VCaP (cell line): ENCODE data around the gene CIC.

Experiments used
- H3K27ac ChIP-seq: fragments of 450-650 bp; 2 replicates; pipeline ENCODE4 v1.5.1; 2017
- CTCF ChIP-seq: fragments of 450-650 bp; conservative IDR thresholded peaks from 2 replicates; pipeline ENCODE4 v1.5.1; 2017; ENCODE audit warnings: mild to moderate bottlenecking, moderate library complexity

CIC gene

GRCh38 chr19:42244347-42245220 is 24.5 kb upstream of the CIC start:
- H3K27ac ChIP-seq: peak overlapping the region; percentile 95
- peak; percentile 85 for TF ChIP-seq CTCF

- peak overlapping the region; percentile 95 for H3K27ac ChIP-seq
- TF ChIP-seq CTCF: no peak
Observed at GRCh38 chr19:42245231-42245630, 23.8 kb upstream of the CIC start.

- peak; percentile 47; the same call in 1 of the 2 replicates for TF ChIP-seq CTCF
- H3K27ac ChIP-seq: no peak overlapping the region
Observed at GRCh38 chr19:42246143-42246921, 22.7 kb upstream of the CIC start.

GRCh38 chr19:42246922-42247639 is 22.0 kb upstream of the CIC start:
- no peak for TF ChIP-seq CTCF
- no peak overlapping the region for H3K27ac ChIP-seq

- H3K27ac ChIP-seq: no peak overlapping the region
- no peak for TF ChIP-seq CTCF
Observed at GRCh38 chr19:42247640-42248199, 21.3 kb upstream of the CIC start.

GRCh38 chr19:42248270-42249148 is 20.5 kb upstream of the CIC start:
- no peak for TF ChIP-seq CTCF
- H3K27ac ChIP-seq: no peak overlapping the region
